Stimulated activated CD8-positive, alpha-beta memory T cell treated with anti-CD3 and anti-CD28 coated beads, Interleukin-15, amount 100 ng/mL, for 48 hours (primary cell): Measurements from ENCODE around the gene GUCY2C.

ENCODE experiments used
- DNase-seq, 2 donors: peaks; one replicate each; pipeline ENCODE4 v3.0.0-alpha.2; 2020; ENCODE audit warnings: low read depth in 2 of 2

Gene GUCY2C

DNA sequence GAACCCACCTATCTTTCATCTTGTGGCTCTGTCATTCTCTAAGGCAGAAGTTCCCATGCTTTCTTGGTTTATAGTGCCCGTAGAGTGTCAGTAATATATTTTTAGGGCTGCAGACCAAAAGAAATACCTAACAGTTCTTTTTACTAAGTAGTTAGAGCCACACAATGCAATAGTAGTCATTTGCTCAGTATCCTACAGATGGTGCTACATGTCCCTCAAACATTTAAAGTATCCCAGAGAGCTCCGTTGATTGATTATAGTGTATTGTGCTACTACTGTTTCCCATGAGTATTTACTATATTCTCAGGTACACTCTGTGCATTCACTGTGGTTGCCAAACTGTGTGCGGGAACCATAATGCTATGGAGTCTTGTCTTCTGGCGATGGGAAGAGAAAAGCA is 124.0 kb downstream of the GUCY2C start:
- DNase-seq = no peak

DNA sequence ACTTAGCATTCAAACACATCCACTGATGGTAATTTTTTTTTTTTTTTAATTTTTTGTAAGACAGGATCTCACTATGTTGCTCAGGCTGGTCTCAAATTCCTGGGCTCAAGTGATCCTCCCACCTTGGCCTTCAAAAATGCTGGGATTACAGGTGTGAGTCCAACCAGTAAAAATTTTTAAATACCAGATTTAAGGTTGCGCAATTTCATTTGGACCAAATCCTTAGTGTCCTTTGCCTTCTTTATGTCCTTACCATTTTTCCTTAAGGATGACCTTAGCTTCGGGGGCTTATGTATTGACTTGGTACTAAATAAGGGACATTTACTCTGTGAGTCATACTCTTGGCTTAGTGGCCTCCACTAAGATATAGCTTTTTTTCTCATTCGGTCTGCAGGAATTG is 124.6 kb downstream of the GUCY2C start:
- DNase-seq = no peak

DNA sequence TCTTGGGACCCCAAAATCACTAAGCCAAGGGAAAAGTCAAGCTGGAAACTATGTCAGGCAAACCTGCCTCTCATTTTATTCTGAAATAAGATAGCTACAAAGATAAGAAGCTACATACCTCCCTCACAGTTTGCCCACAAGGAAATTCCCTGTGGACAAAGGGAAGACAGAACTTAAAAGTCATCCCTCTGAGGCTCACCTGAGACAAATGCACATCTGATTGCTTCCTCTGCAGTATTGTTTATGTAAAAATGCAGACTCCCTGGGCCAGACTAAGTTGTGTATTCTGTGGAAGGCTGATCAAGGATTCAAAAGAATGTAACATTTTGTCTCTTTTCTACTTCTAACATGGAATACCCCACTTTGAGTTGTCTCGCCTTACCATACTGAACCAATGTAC is 126.2 kb downstream of the GUCY2C start:
- no peak for DNase-seq

DNA sequence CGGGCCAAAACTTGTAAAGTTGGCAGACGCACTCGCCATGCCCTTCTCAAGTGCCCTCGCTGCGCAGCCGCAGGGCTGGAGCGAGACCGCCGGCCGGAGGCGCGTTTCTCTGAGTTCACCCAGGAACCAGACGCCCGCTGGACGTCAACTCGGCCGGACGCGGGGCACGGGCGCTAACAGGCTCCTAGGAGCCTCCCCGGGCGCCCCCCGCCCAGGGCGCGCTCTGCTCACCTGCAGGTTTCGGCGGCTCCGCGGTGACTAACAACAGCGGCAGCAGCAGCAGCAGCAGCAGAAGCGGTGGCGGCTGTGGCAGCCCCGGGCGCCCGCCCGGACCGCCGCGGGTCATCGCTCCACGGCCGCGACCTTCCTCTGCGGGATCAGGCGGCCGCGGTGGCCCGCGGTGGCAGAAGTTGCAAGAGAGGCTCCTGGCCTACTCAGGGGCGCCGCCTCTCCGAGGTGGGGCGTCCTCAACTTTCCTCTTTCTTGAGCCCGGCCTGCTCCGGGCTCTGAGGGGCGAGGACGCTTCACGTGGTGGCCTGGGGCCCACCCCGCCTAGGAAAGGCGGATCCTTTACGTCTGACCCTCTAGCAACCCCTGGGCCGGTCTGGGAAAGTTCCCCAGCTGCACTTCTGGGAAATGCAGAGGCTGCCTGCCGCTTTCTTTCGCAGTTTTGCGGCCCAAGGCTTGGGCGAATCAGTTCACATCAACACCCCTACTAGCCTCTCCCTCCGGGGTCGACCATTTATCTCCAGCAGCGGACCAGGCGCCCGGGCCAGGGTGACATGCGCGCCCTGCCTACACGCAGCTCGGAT is 128.8 kb downstream of the GUCY2C start, which contains the start of gene PLBD1:
TSS of gene PLBD1 (minus strand) at position 533 of the 812 bp plus-strand sequence. CDS start at position 346, 187 bp downstream.
- no peak for DNase-seq

DNA sequence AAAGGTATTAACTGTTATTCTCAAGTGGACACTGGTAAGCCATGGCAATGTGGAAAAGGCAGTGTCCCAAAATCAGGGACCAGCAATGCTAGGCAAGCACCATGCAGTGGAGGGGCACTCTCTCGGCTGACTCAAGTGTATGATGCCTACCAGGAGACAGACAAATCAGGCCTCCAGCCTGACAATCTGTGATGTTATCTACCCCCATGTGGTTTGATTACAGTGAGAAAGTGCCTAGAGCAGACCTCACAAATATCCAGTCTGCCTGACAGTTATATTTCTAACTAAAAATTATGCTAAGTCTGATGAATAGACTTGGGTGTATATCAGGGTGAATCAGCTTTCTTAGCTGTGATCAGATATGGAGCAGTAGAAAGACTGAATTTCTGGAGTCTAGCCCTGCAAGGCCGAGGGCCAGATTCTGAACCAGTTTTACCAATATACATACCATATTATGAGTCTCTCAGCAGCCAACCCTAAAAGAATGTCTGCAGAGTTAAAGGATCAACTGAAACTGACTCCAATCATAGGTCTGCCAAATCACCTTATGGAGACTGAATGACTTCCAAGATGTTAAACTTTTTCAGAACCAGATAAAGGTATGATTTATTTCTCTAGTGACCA is 132.0 kb downstream of the GUCY2C start:
- DNase-seq = no peak

DNA sequence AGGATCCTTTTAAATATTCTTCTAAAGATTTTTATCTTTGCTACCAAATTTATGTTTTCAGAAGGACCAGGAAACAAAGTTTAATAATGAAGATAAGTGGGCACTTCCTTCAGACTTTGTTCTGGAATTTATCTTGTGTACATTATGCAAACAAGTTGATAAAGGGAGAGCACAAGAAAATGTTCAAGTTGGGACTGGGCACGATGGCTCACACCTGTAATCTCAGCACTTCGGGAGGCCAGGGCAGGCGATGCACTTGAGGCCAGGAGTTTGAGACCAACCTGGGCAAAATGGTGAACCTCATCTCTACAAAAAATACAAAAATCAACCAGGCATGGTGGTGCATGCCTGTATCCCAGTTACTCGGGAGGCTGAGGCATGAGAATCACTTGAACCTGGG is 133.4 kb downstream of the GUCY2C start:
- no peak for DNase-seq
